NCI-H69 (cell line): ENCODE results near the gene STK36.

Experiments used
- DNase-seq: peaks from one replicate; lab custom pipeline; 2025; lab: John Stamatoyannopoulos, UW

Gene STK36

GRCh38 chr2:218745559-218746469 is 73.9 kb downstream of the STK36 start:
- no peak for DNase-seq

GRCh38 chr2:218746470-218746795 is 74.5 kb downstream of the STK36 start:
- no peak for DNase-seq

- DNase-seq = no peak
These were observed 75.1 kb downstream of the STK36 start for GRCh38 chr2:218746960-218747359.

- no peak for DNase-seq
These were observed 77.0 kb downstream of the STK36 start for GRCh38 chr2:218748741-218749441.
